Activated naive CD4-positive, alpha-beta T cell treated with anti-CD3 and anti-CD28 coated beads, Interleukin-2, amount 50 U/mL, for 72 hours (primary cell): ENCODE data around the gene IFI27L1. TPM values are rescaled to one million over a fixed set of nuclear protein-coding genes. Genes with fewer than 3 reads are reported as not detected.

Source experiments
- ATAC-seq, 2 donors: fragments of 150-1000 bp; cut with Tn5 transposase; 2 replicates each; pipeline ENCODE4 v1.10.0; 2021; ENCODE audit warnings: mild to moderate bottlenecking in 2 of 2, moderate library complexity in 2 of 2
- DNase-seq, 2 donors: peaks; one replicate each; pipeline ENCODE4 v3.0.0; 2021 to 2022; ENCODE audit warnings: low spot score in 2 of 2
- H3K27ac Mint-ChIP-seq, 2 donors: one replicate each; pipeline ENCODE4 v1.8.0; 2022; ENCODE audit warnings: mild to moderate bottlenecking in 2 of 2, mixed read lengths in 2 of 2
- H3K36me3 Mint-ChIP-seq, 2 donors: one replicate each; pipeline ENCODE4 v1.8.0; 2022; ENCODE audit warnings: mixed read lengths in 2 of 2
- H3K9me3 Mint-ChIP-seq, 2 donors: one replicate each; pipeline ENCODE4 v1.8.0; 2022; ENCODE audit warnings: mixed read lengths in 2 of 2
- total RNA-seq, 2 donors: library from RNA; stranded (reverse); gene quantifications; one replicate each; pipeline ENCODE4 v1.2.3, GENCODE V29; 2022

Gene IFI27L1
- total RNA-seq, result 10 to 100 TPM; 48.0 to 51.4 TPM

- DNase-seq (peak; percentile 95 to 97), ATAC-seq (peak; percentile 98 to 99)
- peaks cover 40 to 56% of the 10 kb centered on the region in 2 donors for H3K36me3 Mint-ChIP-seq
- no peaks in the 10 kb centered on the region for H3K9me3 Mint-ChIP-seq
- peak within 1 kb of the TSS; percentile 99 for H3K27ac Mint-ChIP-seq
These were observed at the start of gene IFI27L1, which contains the start of gene DDX24 for GRCh38 chr14:94080621-94081385. Gene IFI27L1, plus strand, starts transcription at chr14:94081310. Its CDS starts 15,628 bp downstream, at chr14:94096938. Gene DDX24, minus strand, starts transcription at chr14:94081202. Its CDS starts 1,460 bp downstream, at chr14:94079742.

GRCh38 chr14:94031883-94032279 lies 49.2 kb upstream of the IFI27L1 start:
- H3K27ac Mint-ChIP-seq, result no peak overlapping the region
- no peaks in the 10 kb centered on the region for H3K36me3 Mint-ChIP-seq
- DNase-seq (no peak), ATAC-seq (no peak)
- H3K9me3 Mint-ChIP-seq, result peaks cover 0 to 5% of the 10 kb centered on the region in 2 donors

GRCh38 chr14:94034886-94035285 lies 46.2 kb upstream of the IFI27L1 start:
- H3K27ac Mint-ChIP-seq, result peak overlapping the region in 1 of 2 donors; percentile 15
- ATAC-seq, result no peak
- no peak for DNase-seq
- H3K36me3 Mint-ChIP-seq, result no peaks in the 10 kb centered on the region
- peaks cover 0 to under 1% of the 10 kb centered on the region in 2 donors for H3K9me3 Mint-ChIP-seq

GRCh38 chr14:94036313-94037167 lies 44.6 kb upstream of the IFI27L1 start:
- peak; percentile 88 to 93 for ATAC-seq
- Mint-ChIP-seq H3K36me3 (no peaks in the 10 kb centered on the region), H3K27ac (no peak overlapping the region), H3K9me3 (no peaks in the 10 kb centered on the region)
- DNase-seq, result peak in 1 of 2 donors; percentile 84

- DNase-seq (no peak), ATAC-seq (no peak)
- Mint-ChIP-seq H3K27ac (no peak overlapping the region), H3K9me3 (no peaks in the 10 kb centered on the region), H3K36me3 (no peaks in the 10 kb centered on the region)
These were observed 43.2 kb upstream of the IFI27L1 start for GRCh38 chr14:94037954-94038353.

GRCh38 chr14:94038510-94038909 lies 42.6 kb upstream of the IFI27L1 start:
- Mint-ChIP-seq H3K36me3 (no peaks in the 10 kb centered on the region), H3K9me3 (no peaks in the 10 kb centered on the region), H3K27ac (peak overlapping the region in 1 of 2 donors; percentile 3)
- ATAC-seq (no peak), DNase-seq (no peak)

- no peaks in the 10 kb centered on the region for H3K9me3 Mint-ChIP-seq
These were observed 42.0 kb upstream of the IFI27L1 start for GRCh38 chr14:94038921-94039629.

GRCh38 chr14:94040247-94040646 lies 40.9 kb upstream of the IFI27L1 start:
- Mint-ChIP-seq H3K9me3 (no peaks in the 10 kb centered on the region), H3K36me3 (no peaks in the 10 kb centered on the region), H3K27ac (peak overlapping the region in 1 of 2 donors; percentile 89)
- ATAC-seq, result no peak
- DNase-seq, result no peak

More at GRCh38 chr14:94038921-94039629, 42.0 kb upstream of the IFI27L1 start:
- H3K27ac Mint-ChIP-seq, result peak overlapping the region in 1 of 2 donors; percentile 3
- ATAC-seq, result no peak
- H3K36me3 Mint-ChIP-seq, result no peaks in the 10 kb centered on the region
- no peak for DNase-seq

- Mint-ChIP-seq H3K27ac (peak overlapping the region in 1 of 2 donors; percentile 89), H3K9me3 (no peaks in the 10 kb centered on the region)
- no peak for DNase-seq
These were observed 40.3 kb upstream of the IFI27L1 start for GRCh38 chr14:94040796-94041195.

GRCh38 chr14:94041551-94042346 lies 39.4 kb upstream of the IFI27L1 start:
- DNase-seq (no peak), ATAC-seq (no peak)
- Mint-ChIP-seq H3K9me3 (no peaks in the 10 kb centered on the region), H3K36me3 (no peaks in the 10 kb centered on the region), H3K27ac (peak overlapping the region in 1 of 2 donors; percentile 69)

More at GRCh38 chr14:94040796-94041195, 40.3 kb upstream of the IFI27L1 start:
- ATAC-seq, result no peak
- H3K36me3 Mint-ChIP-seq, result no peaks in the 10 kb centered on the region

GRCh38 chr14:94042433-94043091 lies 38.5 kb upstream of the IFI27L1 start:
- Mint-ChIP-seq H3K27ac (peak overlapping the region in 1 of 2 donors; percentile 55), H3K36me3 (no peaks in the 10 kb centered on the region), H3K9me3 (no peaks in the 10 kb centered on the region)
- no peak for ATAC-seq
- DNase-seq, result no peak

- DNase-seq (no peak), ATAC-seq (no peak)
These were observed 37.9 kb upstream of the IFI27L1 start for GRCh38 chr14:94043111-94043755.

GRCh38 chr14:94043756-94044475 lies 37.2 kb upstream of the IFI27L1 start:
- ATAC-seq (no peak), DNase-seq (no peak)
- H3K9me3 Mint-ChIP-seq, result no peaks in the 10 kb centered on the region
- no peaks in the 10 kb centered on the region for H3K36me3 Mint-ChIP-seq
- H3K27ac Mint-ChIP-seq, result peak overlapping the region; percentile 37 to 88

More at GRCh38 chr14:94043111-94043755, 37.9 kb upstream of the IFI27L1 start:
- Mint-ChIP-seq H3K36me3 (no peaks in the 10 kb centered on the region), H3K9me3 (no peaks in the 10 kb centered on the region), H3K27ac (peak overlapping the region; percentile 37 to 88)

- ATAC-seq, result no peak
- Mint-ChIP-seq H3K27ac (peak overlapping the region in 1 of 2 donors; percentile 88), H3K36me3 (no peaks in the 10 kb centered on the region)
These were observed 36.5 kb upstream of the IFI27L1 start for GRCh38 chr14:94044476-94045091.

More at GRCh38 chr14:94044476-94045091, 36.5 kb upstream of the IFI27L1 start:
- H3K9me3 Mint-ChIP-seq, result no peaks in the 10 kb centered on the region
- DNase-seq, result no peak
